Activated CD4-positive, alpha-beta T cell treated with anti-CD3 and anti-CD28 coated beads, Interleukin-2, amount 10 ng/mL, durations not matched to agents 24 days and 14 days (primary cell): Measurements from ENCODE around the gene C18orf63. TPM values are rescaled to one million over a fixed set of nuclear protein-coding genes. Genes with fewer than 3 reads are reported as not detected.
"Not testable (repeated sequence)": the region's sequence is repeated elsewhere in the genome, so short reads cannot be mapped to it uniquely, and the experiment has no call there.

ENCODE experiments used
- DNase-seq: peaks from one replicate; pipeline ENCODE4 v3.0.0; 2022
- H3K27ac Mint-ChIP-seq: one replicate; pipeline ENCODE4 v1.8.0; 2022; ENCODE audit warnings: mild to moderate bottlenecking, mixed read lengths
- H3K27me3 Mint-ChIP-seq: one replicate; pipeline ENCODE4 v1.8.0; 2022; ENCODE audit warnings: mixed read lengths
- H3K36me3 Mint-ChIP-seq: one replicate; pipeline ENCODE4 v1.8.0; 2022; ENCODE audit warnings: low read depth, mild to moderate bottlenecking, mixed read lengths
- H3K4me1 Mint-ChIP-seq: one replicate; pipeline ENCODE4 v1.8.0; 2021; ENCODE audit warnings: mixed read lengths
- H3K4me3 Mint-ChIP-seq: one replicate; pipeline ENCODE4 v1.8.0; 2022; ENCODE audit warnings: mild to moderate bottlenecking, moderate library complexity, mixed read lengths
- H3K9me3 Mint-ChIP-seq: one replicate; pipeline ENCODE4 v1.8.0; 2021; ENCODE audit warnings: mixed read lengths
- intact Hi-C: fragments of 100-400 bp; cut with micrococcal nuclease; formaldehyde crosslinking; loops from one replicate; pipeline ENCODE4 v1.15.1; 2023
- total RNA-seq: library from RNA; stranded (reverse); gene quantifications from 2 replicates; pipeline ENCODE4 v1.2.3, GENCODE V29; 2022

C18orf63 gene
- total RNA-seq, 1 donor from 2014 or later: not detected

GRCh38 chr18:74326791-74327190, 11.2 kb downstream of the C18orf63 start:
- H3K9me3 Mint-ChIP-seq, DNase-seq, H3K27ac Mint-ChIP-seq, H3K36me3 Mint-ChIP-seq, H3K4me3 Mint-ChIP-seq, intact Hi-C loops, H3K4me1 Mint-ChIP-seq: not testable (repeated sequence)
- peaks cover 23% of the 10 kb centered on the region for H3K27me3 Mint-ChIP-seq

- no peak for DNase-seq
- Mint-ChIP-seq H3K4me1 (no peaks in the 10 kb centered on the region), H3K36me3 (no peaks in the 10 kb centered on the region), H3K27me3 (peaks cover 24% of the 10 kb centered on the region), H3K9me3 (peaks cover 1% of the 10 kb centered on the region), H3K4me3 (no peak overlapping the region), H3K27ac (no peak overlapping the region)
- intact Hi-C loops: no loop called here
Measured at GRCh38 chr18:74328206-74328605, 12.6 kb downstream of the C18orf63 start.

GRCh38 chr18:74329688-74330205, 14.1 kb downstream of the C18orf63 start:
- no peak overlapping the region for H3K4me3 Mint-ChIP-seq

GRCh38 chr18:74331404-74331803, 15.8 kb downstream of the C18orf63 start:
- no peaks in the 10 kb centered on the region for H3K36me3 Mint-ChIP-seq
- intact Hi-C loops: no loop called here
- peaks cover 4% of the 10 kb centered on the region for H3K9me3 Mint-ChIP-seq
- no peak overlapping the region for H3K4me3 Mint-ChIP-seq
- H3K27ac Mint-ChIP-seq: no peak overlapping the region
- peaks cover 18% of the 10 kb centered on the region for H3K27me3 Mint-ChIP-seq
- no peak for DNase-seq
- H3K4me1 Mint-ChIP-seq: no peaks in the 10 kb centered on the region

More at GRCh38 chr18:74329688-74330205, 14.1 kb downstream of the C18orf63 start:
- H3K4me1 Mint-ChIP-seq: no peaks in the 10 kb centered on the region
- H3K36me3 Mint-ChIP-seq: no peaks in the 10 kb centered on the region
- H3K27ac Mint-ChIP-seq: no peak overlapping the region
- H3K27me3 Mint-ChIP-seq: peaks cover 26% of the 10 kb centered on the region
- H3K9me3 Mint-ChIP-seq: peaks cover 4% of the 10 kb centered on the region
- no peak for DNase-seq
- intact Hi-C loops: no loop called here

GRCh38 chr18:74333091-74333490, 17.5 kb downstream of the C18orf63 start:
- no peak for DNase-seq
- Mint-ChIP-seq H3K4me1 (no peaks in the 10 kb centered on the region), H3K9me3 (peaks cover 4% of the 10 kb centered on the region), H3K27ac (no peak overlapping the region), H3K27me3 (peaks cover 23% of the 10 kb centered on the region), H3K4me3 (no peak overlapping the region), H3K36me3 (no peaks in the 10 kb centered on the region)
- intact Hi-C loops: no loop called here

- Mint-ChIP-seq H3K27me3 (peaks cover 27% of the 10 kb centered on the region), H3K4me1 (no peaks in the 10 kb centered on the region), H3K9me3 (peaks cover 4% of the 10 kb centered on the region), H3K27ac (no peak overlapping the region), H3K4me3 (no peak overlapping the region), H3K36me3 (no peaks in the 10 kb centered on the region)
- no peak for DNase-seq
- intact Hi-C loops: no loop called here
Measured at GRCh38 chr18:74334242-74334893, 18.7 kb downstream of the C18orf63 start.

GRCh38 chr18:74336656-74337055, 21.0 kb downstream of the C18orf63 start:
- Mint-ChIP-seq H3K4me1 (no peaks in the 10 kb centered on the region), H3K4me3 (no peak overlapping the region), H3K27me3 (peaks cover 30% of the 10 kb centered on the region), H3K27ac (no peak overlapping the region), H3K9me3 (peaks cover 4% of the 10 kb centered on the region), H3K36me3 (no peaks in the 10 kb centered on the region)
- no peak for DNase-seq
- intact Hi-C loops: no loop called here

- H3K4me3 Mint-ChIP-seq: no peak overlapping the region
- no peak overlapping the region for H3K27ac Mint-ChIP-seq
- intact Hi-C loops: no loop called here
- no peaks in the 10 kb centered on the region for H3K4me1 Mint-ChIP-seq
- H3K36me3 Mint-ChIP-seq: no peaks in the 10 kb centered on the region
- H3K9me3 Mint-ChIP-seq: peaks cover 4% of the 10 kb centered on the region
- DNase-seq: no peak
- H3K27me3 Mint-ChIP-seq: peaks cover 32% of the 10 kb centered on the region
Measured at GRCh38 chr18:74337155-74337911, 21.7 kb downstream of the C18orf63 start.

GRCh38 chr18:74337912-74338309, 22.3 kb downstream of the C18orf63 start:
- intact Hi-C loops: no loop called here

GRCh38 chr18:74342416-74343043, 26.9 kb downstream of the C18orf63 start:
- no peaks in the 10 kb centered on the region for H3K36me3 Mint-ChIP-seq
- no peak overlapping the region for H3K27ac Mint-ChIP-seq
- peaks cover 39% of the 10 kb centered on the region for H3K27me3 Mint-ChIP-seq
- DNase-seq: peak; percentile 72
- intact Hi-C loops: loop anchor here (1.0 kb wide), 2 partner anchors 146 to 302 kb away; no protein-coding TSS in a partner anchor
- no peak overlapping the region for H3K4me3 Mint-ChIP-seq
- H3K9me3 Mint-ChIP-seq: no peaks in the 10 kb centered on the region
- H3K4me1 Mint-ChIP-seq: no peaks in the 10 kb centered on the region

More at GRCh38 chr18:74337912-74338309, 22.3 kb downstream of the C18orf63 start:
- Mint-ChIP-seq H3K9me3 (peaks cover 4% of the 10 kb centered on the region), H3K36me3 (no peaks in the 10 kb centered on the region), H3K27me3 (peaks cover 31% of the 10 kb centered on the region), H3K4me1 (no peaks in the 10 kb centered on the region), H3K4me3 (no peak overlapping the region), H3K27ac (no peak overlapping the region)
- DNase-seq: no peak

- DNase-seq: no peak
- intact Hi-C loops: no loop called here
- Mint-ChIP-seq H3K9me3 (no peaks in the 10 kb centered on the region), H3K36me3 (no peaks in the 10 kb centered on the region), H3K4me3 (no peak overlapping the region), H3K4me1 (peaks cover under 1% of the 10 kb centered on the region), H3K27me3 (peaks cover 28% of the 10 kb centered on the region), H3K27ac (no peak overlapping the region)
Measured at GRCh38 chr18:74346206-74346605, 30.6 kb downstream of the C18orf63 start.

- Mint-ChIP-seq H3K36me3 (no peaks in the 10 kb centered on the region), H3K27ac (no peak overlapping the region), H3K4me1 (peaks cover 11% of the 10 kb centered on the region), H3K27me3 (peaks cover 25% of the 10 kb centered on the region), H3K9me3 (no peaks in the 10 kb centered on the region), H3K4me3 (no peak overlapping the region)
- no peak for DNase-seq
- intact Hi-C loops: no loop called here
Measured at GRCh38 chr18:74348581-74348980, 32.9 kb downstream of the C18orf63 start.

- Mint-ChIP-seq H3K4me1 (peaks cover 11% of the 10 kb centered on the region), H3K9me3 (no peaks in the 10 kb centered on the region), H3K36me3 (no peaks in the 10 kb centered on the region), H3K4me3 (no peak overlapping the region), H3K27me3 (peaks cover 24% of the 10 kb centered on the region), H3K27ac (no peak overlapping the region)
- DNase-seq: peak; percentile 55
- intact Hi-C loops: no loop called here
Measured at GRCh38 chr18:74351354-74351753, 35.7 kb downstream of the C18orf63 start.
